SK-N-SH treated with all-trans-retinoic acid at 6 μM for 48 hours (cell line): ENCODE results near the gene SSRP1.

Experiments
- ATAC-seq: fragments of 200-7000 bp; cut with Tn5 transposase; 3 replicates; pipeline ENCODE4 v1.9.1; 2020; ENCODE audit warnings: mild to moderate bottlenecking, moderate library complexity
- ARNTL ChIP-seq: fragments of 450-650 bp; formaldehyde crosslinking; IDR thresholded peaks from 2 replicates; pipeline ENCODE4 v1.5.0; 2020; ENCODE audit warnings: low read depth, mild to moderate bottlenecking, moderate library complexity, borderline replicate concordance
- BACH2 ChIP-seq: fragments of 250-450 bp; sonication (Bioruptor Pico); IDR thresholded peaks from 2 replicates; pipeline ENCODE4 v1.9.0; 2021; ENCODE audit warnings: mild to moderate bottlenecking, borderline replicate concordance
- CSDC2 ChIP-seq: fragments of 250-450 bp; sonication (Bioruptor Pico); IDR thresholded peaks from 2 replicates; pipeline ENCODE4 v1.5.0; 2020; ENCODE audit warnings: mild to moderate bottlenecking, moderate library complexity
- ESRRG ChIP-seq: fragments of 250-450 bp; sonication (Bioruptor Pico); IDR thresholded peaks from 2 replicates; pipeline ENCODE4 v1.6.1; 2021; ENCODE audit warnings: mild to moderate bottlenecking
- GLIS3 ChIP-seq: fragments of 250-450 bp; sonication (Bioruptor Pico); IDR thresholded peaks from 2 replicates; pipeline ENCODE4 v1.5.0; 2020; ENCODE audit warnings: mild to moderate bottlenecking, moderate library complexity
- ISL1 ChIP-seq: fragments of 250-450 bp; sonication (Bioruptor Pico); IDR thresholded peaks from 2 replicates; pipeline ENCODE4 v2.1.2; 2022; ENCODE audit warnings: mild to moderate bottlenecking, moderate library complexity
- PPARA ChIP-seq: fragments of 250-450 bp; sonication (Bioruptor Pico); IDR thresholded peaks from 2 replicates; pipeline ENCODE4 v1.5.0; 2020; ENCODE audit warnings: mild to moderate bottlenecking, borderline replicate concordance
- RARB ChIP-seq: fragments of 250-450 bp; sonication (Bioruptor Pico); IDR thresholded peaks from 2 replicates; pipeline ENCODE4 v1.8.0; 2021; ENCODE audit warnings: mild to moderate bottlenecking, moderate library complexity
- SNAI2 ChIP-seq: fragments of 250-450 bp; sonication (Bioruptor Pico); IDR thresholded peaks from 2 replicates; pipeline ENCODE4 v1.5.0; 2020; ENCODE audit warnings: mild to moderate bottlenecking, moderate library complexity
- TCF4 ChIP-seq: fragments of 250-450 bp; sonication (Bioruptor Pico); IDR thresholded peaks from 2 replicates; pipeline ENCODE4 v1.8.0; 2021; ENCODE audit warnings: mild to moderate bottlenecking, moderate library complexity, borderline replicate concordance
- TOX ChIP-seq: fragments of 250-450 bp; sonication (Bioruptor Pico); IDR thresholded peaks from 2 replicates; pipeline ENCODE4 v1.8.0; 2021; ENCODE audit warnings: mild to moderate bottlenecking, moderate library complexity, borderline replicate concordance
- ZFP3 ChIP-seq: fragments of 250-450 bp; sonication (Bioruptor Pico); IDR thresholded peaks from 2 replicates; pipeline ENCODE4 v1.5.0; 2020; ENCODE audit warnings: mild to moderate bottlenecking, moderate library complexity
- ZFP30 ChIP-seq: fragments of 450-650 bp; formaldehyde crosslinking; IDR thresholded peaks from 2 replicates; pipeline ENCODE4 v1.5.0; 2022; ENCODE audit warnings: mild to moderate bottlenecking, moderate library complexity
- ZNF565 ChIP-seq: fragments of 450-650 bp; formaldehyde crosslinking; conservative IDR thresholded peaks from 2 replicates; pipeline ENCODE4 v1.5.0; 2020; ENCODE audit warnings: low read depth, mild to moderate bottlenecking, moderate library complexity
- ZNF70 ChIP-seq: fragments of 450-650 bp; formaldehyde crosslinking; IDR thresholded peaks from 2 replicates; pipeline ENCODE4 v1.5.0; 2020; ENCODE audit warnings: mild to moderate bottlenecking, moderate library complexity
- ZNF8 ChIP-seq: fragments of 450-650 bp; formaldehyde crosslinking; IDR thresholded peaks from 2 replicates; pipeline ENCODE4 v1.5.0; 2020; ENCODE audit warnings: mild to moderate bottlenecking, moderate library complexity
- TF ChIP-seq, protein P1 (sequence below): fragments of 250-450 bp; sonication (Bioruptor Pico); IDR thresholded peaks from 2 replicates; pipeline ENCODE4 v1.8.0; 2020; ENCODE audit warnings: mild to moderate bottlenecking, moderate library complexity, borderline replicate concordance
- TF ChIP-seq, protein P2 (sequence below): fragments of 250-450 bp; sonication (Bioruptor Pico); IDR thresholded peaks from 2 replicates; pipeline ENCODE4 v1.5.1; 2021; ENCODE audit warnings: mild to moderate bottlenecking, moderate library complexity
- TF ChIP-seq, protein P3 (sequence below): fragments of 250-450 bp; sonication (Bioruptor Pico); IDR thresholded peaks from 2 replicates; pipeline ENCODE4 v1.5.1; 2020; ENCODE audit warnings: low read depth, mild to moderate bottlenecking, moderate library complexity
- TF ChIP-seq, protein P4 (sequence below): fragments of 250-450 bp; sonication (Bioruptor Pico); IDR thresholded peaks from 2 replicates; pipeline ENCODE4 v1.8.0; 2021; ENCODE audit warnings: low read depth, mild to moderate bottlenecking, moderate library complexity, borderline replicate concordance
- TF ChIP-seq, protein P5 (sequence below): fragments of 250-450 bp; sonication (Bioruptor Pico); IDR thresholded peaks from 2 replicates; pipeline ENCODE4 v1.5.0; 2020; ENCODE audit warnings: mild to moderate bottlenecking, moderate library complexity

SSRP1 gene

DNA sequence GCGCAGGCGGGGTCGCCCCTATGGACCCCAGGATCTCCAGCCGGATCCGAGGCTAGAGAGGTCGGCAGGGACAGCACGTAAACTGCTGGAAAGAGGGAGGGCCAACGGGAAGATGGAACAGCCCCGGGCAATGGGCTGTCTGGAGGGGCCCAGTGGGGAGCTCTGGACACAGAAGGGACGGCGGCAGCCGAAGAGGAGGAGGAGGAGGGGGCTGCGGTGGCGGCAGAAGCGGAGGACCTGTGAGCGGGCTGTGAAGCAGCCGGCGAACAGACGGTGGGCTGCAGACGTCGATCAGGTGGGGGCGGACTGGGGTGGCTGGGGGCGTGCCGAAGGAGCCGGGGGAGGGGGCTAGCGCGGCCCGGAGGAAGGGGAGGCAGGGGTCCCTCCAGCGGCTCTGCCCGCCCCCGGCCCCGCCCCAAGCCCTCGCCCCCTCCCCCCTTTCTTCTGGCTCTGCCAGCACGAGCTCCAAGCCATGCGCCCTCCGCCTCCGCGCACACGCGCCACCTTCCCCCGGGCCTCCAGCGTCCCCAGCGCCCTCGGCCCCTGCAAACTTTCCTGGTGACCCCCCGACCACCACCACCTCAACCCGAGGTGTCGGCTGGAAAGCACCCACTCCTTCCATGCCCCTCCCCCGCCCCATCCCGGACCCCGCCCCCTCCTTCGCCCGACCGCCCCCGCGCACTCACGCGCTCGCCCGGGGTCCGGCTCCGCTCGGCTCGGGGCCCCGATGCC, 11.4 kb downstream of the SSRP1 start:
- peak; percentile 1 for ATAC-seq
- TF ChIP-seq, protein P1, sequence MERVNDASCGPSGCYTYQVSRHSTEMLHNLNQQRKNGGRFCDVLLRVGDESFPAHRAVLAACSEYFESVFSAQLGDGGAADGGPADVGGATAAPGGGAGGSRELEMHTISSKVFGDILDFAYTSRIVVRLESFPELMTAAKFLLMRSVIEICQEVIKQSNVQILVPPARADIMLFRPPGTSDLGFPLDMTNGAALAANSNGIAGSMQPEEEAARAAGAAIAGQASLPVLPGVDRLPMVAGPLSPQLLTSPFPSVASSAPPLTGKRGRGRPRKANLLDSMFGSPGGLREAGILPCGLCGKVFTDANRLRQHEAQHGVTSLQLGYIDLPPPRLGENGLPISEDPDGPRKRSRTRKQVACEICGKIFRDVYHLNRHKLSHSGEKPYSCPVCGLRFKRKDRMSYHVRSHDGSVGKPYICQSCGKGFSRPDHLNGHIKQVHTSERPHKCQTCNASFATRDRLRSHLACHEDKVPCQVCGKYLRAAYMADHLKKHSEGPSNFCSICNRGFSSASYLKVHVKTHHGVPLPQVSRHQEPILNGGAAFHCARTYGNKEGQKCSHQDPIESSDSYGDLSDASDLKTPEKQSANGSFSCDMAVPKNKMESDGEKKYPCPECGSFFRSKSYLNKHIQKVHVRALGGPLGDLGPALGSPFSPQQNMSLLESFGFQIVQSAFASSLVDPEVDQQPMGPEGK (CRISPR knock-in tag), result no peak
- TF ChIP-seq, protein P2, sequence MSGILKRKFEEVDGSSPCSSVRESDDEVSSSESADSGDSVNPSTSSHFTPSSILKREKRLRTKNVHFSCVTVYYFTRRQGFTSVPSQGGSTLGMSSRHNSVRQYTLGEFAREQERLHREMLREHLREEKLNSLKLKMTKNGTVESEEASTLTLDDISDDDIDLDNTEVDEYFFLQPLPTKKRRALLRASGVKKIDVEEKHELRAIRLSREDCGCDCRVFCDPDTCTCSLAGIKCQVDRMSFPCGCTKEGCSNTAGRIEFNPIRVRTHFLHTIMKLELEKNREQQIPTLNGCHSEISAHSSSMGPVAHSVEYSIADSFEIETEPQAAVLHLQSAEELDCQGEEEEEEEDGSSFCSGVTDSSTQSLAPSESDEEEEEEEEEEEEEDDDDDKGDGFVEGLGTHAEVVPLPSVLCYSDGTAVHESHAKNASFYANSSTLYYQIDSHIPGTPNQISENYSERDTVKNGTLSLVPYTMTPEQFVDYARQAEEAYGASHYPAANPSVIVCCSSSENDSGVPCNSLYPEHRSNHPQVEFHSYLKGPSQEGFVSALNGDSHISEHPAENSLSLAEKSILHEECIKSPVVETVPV (CRISPR knock-in tag), result no peak
- no peak for TF ChIP-seq CSDC2
- no peak for TF ChIP-seq ZNF565 (CRISPR knock-in tag)
- no peak for TF ChIP-seq BACH2
- TF ChIP-seq TOX (CRISPR knock-in tag), result no peak
- TF ChIP-seq ARNTL (CRISPR knock-in tag), result no peak
- TF ChIP-seq, protein P3, sequence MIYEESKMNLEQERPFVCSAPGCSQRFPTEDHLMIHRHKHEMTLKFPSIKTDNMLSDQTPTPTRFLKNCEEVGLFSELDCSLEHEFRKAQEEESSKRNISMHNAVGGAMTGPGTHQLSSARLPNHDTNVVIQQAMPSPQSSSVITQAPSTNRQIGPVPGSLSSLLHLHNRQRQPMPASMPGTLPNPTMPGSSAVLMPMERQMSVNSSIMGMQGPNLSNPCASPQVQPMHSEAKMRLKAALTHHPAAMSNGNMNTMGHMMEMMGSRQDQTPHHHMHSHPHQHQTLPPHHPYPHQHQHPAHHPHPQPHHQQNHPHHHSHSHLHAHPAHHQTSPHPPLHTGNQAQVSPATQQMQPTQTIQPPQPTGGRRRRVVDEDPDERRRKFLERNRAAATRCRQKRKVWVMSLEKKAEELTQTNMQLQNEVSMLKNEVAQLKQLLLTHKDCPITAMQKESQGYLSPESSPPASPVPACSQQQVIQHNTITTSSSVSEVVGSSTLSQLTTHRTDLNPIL (CRISPR knock-in tag), result no peak
- no peak for TF ChIP-seq RARB (CRISPR knock-in tag)
- TF ChIP-seq TCF4 (CRISPR knock-in tag), result no peak
- no peak for TF ChIP-seq ZFP3 (CRISPR knock-in tag)
- TF ChIP-seq GLIS3, result no peak
- no peak for TF ChIP-seq ZFP30 (CRISPR knock-in tag)
- no peak for TF ChIP-seq ZNF8 (CRISPR knock-in tag)
- TF ChIP-seq ZNF70 (CRISPR knock-in tag), result no peak
- TF ChIP-seq ESRRG, result no peak
- TF ChIP-seq SNAI2 (CRISPR knock-in tag), result no peak
- no peak for TF ChIP-seq ISL1 (CRISPR knock-in tag)
- TF ChIP-seq PPARA (CRISPR knock-in tag), result no peak

DNA sequence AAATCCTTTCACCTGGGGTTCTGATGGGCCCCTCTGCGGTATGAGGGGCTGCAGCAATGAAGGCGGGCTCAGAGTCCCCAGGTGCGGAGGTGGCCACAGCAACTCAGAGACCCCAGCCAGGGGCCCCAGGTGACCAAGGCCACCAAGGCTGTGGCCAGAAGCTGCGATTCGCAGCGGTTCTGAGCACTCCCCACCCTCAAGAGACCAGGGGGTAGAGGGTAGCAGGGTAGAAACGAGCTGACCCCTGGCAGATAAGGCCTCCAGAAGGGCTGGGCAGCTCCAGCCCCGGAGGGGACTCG, 11.9 kb downstream of the SSRP1 start:
- no peak for TF ChIP-seq ISL1 (CRISPR knock-in tag)
- TF ChIP-seq, protein P4, sequence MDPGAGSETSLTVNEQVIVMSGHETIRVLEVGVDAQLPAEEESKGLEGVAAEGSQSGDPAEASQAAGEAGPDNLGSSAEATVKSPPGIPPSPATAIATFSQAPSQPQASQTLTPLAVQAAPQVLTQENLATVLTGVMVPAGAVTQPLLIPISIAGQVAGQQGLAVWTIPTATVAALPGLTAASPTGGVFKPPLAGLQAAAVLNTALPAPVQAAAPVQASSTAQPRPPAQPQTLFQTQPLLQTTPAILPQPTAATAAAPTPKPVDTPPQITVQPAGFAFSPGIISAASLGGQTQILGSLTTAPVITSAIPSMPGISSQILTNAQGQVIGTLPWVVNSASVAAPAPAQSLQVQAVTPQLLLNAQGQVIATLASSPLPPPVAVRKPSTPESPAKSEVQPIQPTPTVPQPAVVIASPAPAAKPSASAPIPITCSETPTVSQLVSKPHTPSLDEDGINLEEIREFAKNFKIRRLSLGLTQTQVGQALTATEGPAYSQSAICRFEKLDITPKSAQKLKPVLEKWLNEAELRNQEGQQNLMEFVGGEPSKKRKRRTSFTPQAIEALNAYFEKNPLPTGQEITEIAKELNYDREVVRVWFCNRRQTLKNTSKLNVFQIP (CRISPR knock-in tag), result no peak
- TF ChIP-seq, protein P1 (CRISPR knock-in tag), result no peak
- TF ChIP-seq BACH2, result no peak
- no peak for TF ChIP-seq TOX (CRISPR knock-in tag)
- TF ChIP-seq, protein P5, sequence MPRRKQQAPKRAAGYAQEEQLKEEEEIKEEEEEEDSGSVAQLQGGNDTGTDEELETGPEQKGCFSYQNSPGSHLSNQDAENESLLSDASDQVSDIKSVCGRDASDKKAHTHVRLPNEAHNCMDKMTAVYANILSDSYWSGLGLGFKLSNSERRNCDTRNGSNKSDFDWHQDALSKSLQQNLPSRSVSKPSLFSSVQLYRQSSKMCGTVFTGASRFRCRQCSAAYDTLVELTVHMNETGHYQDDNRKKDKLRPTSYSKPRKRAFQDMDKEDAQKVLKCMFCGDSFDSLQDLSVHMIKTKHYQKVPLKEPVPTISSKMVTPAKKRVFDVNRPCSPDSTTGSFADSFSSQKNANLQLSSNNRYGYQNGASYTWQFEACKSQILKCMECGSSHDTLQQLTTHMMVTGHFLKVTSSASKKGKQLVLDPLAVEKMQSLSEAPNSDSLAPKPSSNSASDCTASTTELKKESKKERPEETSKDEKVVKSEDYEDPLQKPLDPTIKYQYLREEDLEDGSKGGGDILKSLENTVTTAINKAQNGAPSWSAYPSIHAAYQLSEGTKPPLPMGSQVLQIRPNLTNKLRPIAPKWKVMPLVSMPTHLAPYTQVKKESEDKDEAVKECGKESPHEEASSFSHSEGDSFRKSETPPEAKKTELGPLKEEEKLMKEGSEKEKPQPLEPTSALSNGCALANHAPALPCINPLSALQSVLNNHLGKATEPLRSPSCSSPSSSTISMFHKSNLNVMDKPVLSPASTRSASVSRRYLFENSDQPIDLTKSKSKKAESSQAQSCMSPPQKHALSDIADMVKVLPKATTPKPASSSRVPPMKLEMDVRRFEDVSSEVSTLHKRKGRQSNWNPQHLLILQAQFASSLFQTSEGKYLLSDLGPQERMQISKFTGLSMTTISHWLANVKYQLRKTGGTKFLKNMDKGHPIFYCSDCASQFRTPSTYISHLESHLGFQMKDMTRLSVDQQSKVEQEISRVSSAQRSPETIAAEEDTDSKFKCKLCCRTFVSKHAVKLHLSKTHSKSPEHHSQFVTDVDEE (CRISPR knock-in tag), result no peak
- TF ChIP-seq, protein P3 (CRISPR knock-in tag), result no peak
- no peak for TF ChIP-seq ZNF70 (CRISPR knock-in tag)
- TF ChIP-seq, protein P2 (CRISPR knock-in tag), result no peak
- ATAC-seq, result no peak
